SIG-M5 treated with dmso at 0.1 percent for 504 hours (cell line): ENCODE results near the gene DDX6.
"Not testable (repeated sequence)": the region's sequence is repeated elsewhere in the genome, so short reads cannot be mapped to it uniquely, and the experiment has no call there.

Experiments used
- DNase-seq: peaks from one replicate; lab custom pipeline; 2025; ENCODE audit not compliant: unreplicated experiment; lab: John Stamatoyannopoulos, UW

The DDX6 gene

DNA sequence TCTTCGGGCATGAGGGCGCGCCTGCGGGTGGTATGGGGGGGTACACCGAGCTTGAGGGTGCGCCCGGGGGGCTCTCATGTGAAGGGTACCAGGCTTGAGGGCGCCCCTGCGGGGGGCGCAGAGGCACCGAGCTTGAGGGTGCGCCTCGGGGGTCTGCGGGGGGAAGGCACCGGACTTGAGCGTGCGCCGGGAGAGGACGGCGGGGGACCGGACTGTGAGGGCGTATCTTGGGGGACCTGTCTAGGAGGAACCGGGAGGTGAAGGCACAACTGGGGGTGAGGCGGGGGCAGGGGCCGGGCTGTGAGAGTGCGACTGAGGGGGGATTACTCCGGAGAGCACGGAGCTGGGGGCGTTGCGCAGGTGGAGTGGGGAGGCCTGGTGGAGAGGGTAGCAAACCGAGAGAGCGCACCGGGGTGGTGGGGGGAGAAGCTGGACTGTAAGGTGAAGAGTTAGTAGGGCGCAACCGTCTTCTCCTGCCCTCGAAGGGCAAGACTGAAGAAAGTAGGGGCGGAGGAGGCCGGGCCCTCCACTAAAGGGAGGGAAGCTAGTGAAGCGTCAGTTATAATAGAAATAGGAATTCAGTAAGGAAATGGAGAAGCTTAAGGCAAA lies 1.1 kb upstream of the DDX6 start:
- peak; percentile 40 for DNase-seq

DNA sequence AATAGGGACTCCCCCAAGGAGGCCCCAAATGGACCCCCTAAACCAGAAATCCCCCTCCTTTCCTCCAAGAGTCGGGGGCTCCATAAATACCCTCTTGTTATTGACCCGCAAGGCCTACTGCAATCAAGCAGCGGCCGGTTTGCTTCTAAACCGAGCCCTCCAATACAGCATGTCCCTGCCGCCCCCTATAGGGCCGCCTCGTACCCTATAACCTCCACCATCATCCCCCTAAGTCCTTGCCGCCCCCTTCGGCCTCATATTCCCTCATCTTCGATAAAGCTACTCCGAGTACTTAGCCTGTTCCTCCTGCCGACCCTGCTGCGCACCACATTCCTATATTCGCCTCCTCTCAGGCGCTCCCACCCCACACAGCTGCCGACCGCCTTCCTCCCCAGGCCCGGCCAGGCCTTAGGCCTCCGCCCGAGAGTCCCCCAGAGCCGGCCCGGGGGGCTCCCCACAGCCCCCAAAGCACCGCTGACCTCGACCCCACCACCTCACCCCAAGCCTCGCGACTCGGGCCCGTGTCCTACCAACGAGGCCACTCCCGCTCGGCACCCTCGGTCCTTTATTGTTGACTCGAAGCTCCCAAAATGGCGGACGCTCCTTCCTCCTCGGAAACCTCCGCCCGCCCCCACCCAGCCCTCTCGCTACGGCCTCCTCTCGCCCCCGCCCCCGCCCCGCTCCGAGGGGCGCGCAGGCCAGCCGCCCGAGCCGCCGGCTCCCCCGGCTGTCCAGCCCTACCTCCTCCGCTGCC lies 430 bp downstream of the DDX6 start:
- DNase-seq = peak; percentile 74

DNA sequence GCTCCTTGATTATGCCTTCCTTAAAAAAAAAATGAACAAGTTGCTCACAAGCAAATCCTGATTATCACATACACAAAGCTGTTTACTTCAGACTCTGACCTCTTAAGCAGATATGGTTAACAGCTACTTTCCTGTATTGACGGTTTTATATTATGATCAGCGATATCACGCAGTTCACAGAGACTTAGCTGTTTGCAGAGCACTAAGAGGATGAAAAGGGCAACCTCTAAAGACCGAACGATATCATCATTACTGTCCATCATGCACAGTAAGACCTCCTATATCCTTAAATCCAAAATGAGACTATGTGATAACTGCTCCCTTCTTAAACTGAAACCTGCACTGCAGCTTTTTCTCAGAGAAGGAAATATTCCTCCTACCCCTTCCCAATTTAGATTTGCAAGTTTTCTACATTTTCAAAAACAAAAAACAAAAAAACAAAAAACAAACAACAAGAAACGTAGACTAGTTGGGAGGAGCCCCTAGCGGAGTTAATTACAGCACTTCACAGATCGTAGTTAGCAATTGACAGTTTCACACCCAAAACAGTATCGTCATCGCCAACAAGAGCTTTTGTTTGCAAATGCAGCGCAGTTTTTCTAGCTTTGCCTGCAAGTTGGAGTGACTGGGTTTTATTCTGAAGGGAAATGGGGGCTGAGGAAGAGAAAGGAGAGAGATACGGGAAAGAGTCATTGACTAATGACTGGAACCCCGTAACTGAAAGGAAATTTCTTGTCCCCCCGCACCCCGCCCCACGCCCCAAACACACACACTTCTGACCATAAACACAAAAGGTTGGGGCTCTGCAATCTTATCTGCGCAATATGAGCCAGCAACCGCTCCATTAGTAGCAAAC lies 1.2 kb downstream of the DDX6 start:
- peak; percentile 41 for DNase-seq

DNA sequence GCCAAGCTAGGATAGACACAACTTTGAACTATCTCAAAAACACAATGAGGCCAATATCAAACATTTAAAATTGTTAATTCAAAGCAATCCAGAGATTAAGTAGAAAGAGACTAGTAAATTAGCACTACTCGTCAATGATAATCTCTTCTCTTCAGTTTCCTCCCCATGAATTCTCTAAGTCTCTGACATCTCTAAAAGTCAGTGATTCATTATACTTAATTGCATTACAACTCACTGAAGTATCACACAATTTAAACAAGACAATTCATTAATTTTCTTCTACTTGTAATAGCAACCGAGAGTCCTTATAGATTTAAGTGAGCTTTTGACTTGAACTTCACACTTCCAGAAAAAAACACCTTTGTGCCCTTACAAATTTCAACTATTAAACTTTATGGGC lies 4.3 kb downstream of the DDX6 start:
- DNase-seq = no peak

DNA sequence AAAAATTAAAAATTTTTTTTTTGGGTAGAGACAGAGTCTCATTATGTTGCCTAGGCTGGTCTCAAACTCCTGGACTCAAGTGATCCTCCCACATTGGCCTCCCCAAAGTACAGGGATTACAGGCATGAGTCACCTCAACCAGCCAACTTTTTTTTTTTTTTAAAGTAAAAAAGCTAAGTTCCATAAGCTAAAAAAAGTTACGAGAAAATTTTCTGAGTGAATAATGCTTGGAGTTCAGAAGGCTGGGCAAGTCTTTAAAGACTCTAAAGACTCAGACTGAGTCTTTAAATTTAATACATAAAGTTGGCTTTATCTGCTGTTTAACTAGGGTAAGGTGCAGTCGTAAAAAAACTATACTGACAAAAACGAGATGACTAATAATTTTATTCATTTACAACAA lies 5.6 kb downstream of the DDX6 start:
- DNase-seq = no peak

DNA sequence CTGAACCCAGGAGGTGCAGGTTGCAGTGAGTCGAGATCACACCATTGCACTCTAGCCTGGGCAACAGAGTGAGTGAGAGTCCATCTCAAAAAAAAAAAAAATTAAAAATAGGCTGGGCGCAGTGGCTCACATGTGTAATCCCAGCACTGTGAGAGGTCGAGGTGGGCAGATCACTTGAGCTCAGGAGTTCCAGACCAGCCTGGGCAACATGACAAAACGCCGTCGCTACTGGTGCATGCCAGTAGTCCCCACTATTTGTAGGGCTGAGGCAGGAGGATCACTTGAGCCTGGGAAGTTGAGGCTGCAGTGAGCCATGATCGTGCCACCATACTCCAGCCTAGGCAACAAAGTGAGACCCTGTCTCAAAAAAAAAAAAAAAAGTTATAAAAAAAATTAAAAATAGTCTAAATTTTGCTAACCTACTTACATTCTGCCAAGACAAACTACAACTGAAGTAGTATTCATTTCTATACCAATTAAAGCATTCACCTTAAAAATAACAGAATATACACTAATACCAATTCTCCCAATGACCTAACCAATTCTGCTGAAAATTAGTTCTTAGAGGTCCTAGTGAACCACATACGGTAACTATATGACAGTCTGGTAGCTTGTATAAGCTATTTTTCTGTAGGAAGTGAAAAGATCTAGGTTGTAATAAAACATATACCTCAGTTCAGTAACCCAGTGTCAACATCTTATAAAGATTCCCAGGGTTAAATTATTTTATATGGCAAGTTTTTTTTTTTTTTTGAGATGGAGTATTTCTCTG lies 7.1 kb downstream of the DDX6 start:
- no peak for DNase-seq

DNA sequence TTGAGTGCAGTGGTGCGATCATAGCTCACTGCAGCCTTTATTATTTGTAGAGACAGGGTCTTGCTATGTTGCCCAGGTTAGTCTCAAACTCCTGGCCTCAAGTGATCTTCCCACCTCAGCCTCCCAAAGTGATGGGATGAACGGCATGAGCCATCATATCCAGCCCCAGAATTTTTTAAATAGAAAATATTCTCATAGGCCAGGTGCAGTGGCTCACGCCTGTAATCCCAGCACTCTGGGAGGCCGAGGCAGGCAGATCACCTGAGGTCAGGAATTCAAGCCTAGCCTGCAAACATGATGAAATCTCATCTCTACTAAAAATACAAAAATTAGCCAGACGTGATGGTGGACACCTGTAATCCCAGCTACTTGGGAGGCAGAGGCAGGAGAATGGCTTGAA lies 7.6 kb downstream of the DDX6 start:
- DNase-seq = not testable (repeated sequence)

DNA sequence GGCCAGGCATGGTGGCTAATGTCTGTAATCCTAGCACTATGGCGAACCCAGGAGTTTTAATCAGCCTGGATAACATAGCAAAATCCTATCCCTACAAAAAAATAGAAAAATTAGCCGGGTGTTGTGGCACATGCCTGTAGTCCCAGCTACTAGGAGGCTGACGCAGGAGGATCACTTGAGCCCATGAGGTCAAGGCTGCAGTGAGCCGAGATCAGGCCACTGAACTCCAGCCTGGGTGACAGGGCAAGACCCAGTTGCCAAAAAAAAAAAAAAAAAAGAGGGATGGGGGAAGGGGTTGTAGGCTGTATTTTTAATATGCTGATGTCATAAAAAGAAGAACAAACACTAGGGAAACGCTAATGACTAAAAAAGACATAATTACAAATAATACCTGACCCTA lies 12.1 kb downstream of the DDX6 start:
- DNase-seq = no peak

DNA sequence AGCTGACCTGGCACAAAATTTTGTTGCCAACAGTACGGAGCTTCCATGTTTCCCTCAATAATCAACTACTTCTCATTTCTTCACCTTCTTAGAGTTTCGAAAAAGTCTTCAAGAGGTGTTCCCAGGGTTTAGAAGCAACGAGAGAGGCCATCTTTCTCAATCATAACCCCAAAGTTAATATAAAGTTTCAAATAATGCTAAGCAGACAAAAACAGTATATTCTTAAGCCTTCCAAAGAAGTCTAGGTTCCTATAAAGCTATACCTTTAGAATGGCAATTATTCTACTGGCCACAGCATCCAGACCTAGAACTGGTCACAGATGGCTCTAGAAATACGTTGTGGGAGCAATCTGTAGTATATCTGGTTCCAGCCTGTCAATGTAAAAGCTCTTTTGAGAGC lies 16.9 kb downstream of the DDX6 start:
- no peak for DNase-seq

DNA sequence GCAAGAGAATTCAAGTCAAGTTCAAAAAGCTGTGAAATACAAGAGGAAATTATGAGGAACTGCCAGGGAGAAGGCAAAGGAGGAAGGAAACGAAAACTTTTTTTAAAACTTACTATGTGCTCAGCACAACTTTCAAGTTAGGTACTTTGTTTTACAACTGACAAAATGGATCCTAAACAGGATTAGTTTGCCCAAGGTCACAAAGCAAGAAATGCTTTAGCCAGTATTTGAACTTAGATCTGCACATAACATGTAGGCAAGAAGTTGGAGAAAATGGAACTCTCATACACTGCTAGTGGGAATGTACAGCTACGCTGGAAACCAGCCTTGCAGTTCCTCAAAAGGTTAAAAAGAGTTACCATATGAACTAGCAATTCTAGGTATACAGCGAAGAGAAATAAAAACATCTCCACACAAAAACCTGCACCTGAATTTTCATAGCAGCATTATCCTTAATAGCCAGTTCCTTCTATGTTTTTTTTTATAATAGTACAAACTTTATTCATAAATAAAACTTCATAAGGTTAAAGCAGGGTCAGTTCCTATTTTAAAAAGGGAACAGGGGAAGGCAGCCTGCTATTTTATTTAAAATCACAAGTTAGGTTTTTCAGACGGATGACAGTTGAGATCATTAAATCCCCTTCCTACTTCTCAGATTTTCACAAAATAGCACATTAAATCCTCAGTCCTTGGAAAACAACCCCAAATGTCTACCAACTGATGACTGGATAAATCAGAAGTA lies 19.2 kb downstream of the DDX6 start:
- peak; percentile 62 for DNase-seq

DNA sequence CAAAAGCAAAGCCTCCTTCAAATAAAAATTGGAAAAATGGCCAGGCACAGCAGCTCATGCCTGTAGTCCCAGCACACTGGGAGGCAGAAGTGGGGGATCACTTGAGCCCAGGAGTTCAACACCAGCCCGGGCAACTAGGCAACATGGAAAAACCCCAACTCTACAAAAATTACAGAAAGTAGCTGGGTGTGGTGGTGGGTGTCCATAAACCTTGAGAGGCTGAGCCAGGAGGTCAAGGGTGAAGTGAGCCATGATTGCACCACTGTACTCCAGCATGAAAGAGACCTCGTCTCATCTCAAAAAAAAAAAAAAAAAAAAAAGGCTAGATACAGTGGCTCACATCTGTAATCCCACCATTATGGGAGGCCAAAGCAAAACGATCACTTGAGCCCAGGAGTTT lies 22.3 kb downstream of the DDX6 start:
- DNase-seq = no peak

DNA sequence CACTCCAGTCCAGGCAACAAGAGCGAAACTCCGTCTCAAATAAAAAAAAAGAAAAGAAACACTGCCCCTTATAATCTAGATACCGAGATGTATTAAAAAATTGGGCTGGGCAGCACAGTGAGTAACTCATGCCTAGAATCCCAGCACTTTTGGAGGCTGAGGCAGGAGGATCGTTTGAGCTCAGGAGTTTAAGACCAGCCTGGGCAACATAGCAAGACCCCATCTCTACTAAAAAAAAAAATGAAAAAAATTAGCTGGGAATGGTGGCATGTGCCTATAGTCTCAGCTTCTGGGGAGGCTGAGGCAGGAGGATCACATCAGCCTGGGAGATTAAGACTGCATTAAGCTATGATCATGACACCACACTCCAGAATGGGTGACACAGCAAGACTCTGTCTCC lies 24.9 kb downstream of the DDX6 start:
- no peak for DNase-seq

DNA sequence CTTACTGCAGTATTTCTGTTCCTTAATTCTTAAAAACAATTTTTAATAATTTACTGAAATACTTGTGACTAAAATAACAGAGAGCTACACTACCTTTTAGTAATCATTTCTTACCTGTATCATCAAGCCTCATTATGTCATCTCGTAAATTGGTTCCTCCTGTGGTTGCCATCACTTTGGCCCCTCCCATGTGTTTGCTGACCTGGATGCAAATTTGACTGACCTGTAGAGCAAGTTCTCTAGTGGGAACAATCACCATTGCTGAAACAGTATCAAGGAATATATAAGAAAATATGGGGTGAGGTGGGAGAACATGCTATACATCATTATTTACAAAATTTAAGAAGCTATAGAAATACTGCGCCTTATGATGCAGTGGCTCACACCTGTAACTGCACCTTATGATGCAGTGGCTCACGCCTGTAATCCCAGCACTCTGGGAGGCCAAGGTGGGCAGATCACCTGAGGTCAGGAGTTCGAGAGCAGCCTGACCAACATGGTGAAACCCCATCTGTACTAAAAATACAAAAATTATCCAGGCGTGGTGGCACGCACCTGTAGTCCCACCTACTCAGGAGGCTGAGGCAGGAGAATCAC lies 25.8 kb downstream of the DDX6 start:
- not testable (repeated sequence) for DNase-seq

DNA sequence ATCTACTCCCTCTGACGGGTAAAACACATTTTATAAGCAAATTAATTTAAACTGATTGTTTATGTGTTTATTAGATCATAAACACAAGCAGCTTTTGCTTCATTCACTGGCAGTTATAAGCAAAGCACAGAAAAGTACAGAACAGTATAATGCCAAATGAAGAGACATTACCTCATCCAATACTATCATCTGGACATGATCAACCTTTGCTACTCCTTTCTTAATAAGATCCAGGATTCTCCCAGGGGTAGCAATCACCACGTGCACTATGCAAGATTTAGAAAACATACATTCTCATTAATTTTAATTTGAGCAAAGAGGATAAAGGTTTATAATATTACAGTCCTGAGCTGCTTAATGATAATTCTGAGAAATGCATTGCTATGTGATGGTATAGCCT lies 27.9 kb downstream of the DDX6 start:
- DNase-seq = no peak

DNA sequence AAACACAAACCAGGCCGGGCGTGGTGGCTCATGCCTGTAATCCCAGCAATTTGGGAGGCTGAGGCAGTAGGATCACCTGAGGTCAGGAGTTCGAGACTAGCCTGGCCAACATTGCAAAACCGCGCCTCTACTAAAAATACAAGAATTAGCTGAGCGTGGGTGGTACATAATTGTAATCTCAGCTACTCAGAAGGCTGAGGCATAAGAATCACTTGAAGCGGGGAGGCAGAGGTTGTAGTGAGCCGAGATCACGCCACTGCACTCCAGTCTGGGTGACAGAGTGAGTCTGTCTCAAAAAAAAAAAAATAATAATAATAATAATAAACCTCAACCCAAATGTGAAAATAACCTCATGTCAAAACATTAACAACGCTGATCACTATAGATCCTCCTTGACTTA lies 29.0 kb downstream of the DDX6 start:
- not testable (repeated sequence) for DNase-seq

DNA sequence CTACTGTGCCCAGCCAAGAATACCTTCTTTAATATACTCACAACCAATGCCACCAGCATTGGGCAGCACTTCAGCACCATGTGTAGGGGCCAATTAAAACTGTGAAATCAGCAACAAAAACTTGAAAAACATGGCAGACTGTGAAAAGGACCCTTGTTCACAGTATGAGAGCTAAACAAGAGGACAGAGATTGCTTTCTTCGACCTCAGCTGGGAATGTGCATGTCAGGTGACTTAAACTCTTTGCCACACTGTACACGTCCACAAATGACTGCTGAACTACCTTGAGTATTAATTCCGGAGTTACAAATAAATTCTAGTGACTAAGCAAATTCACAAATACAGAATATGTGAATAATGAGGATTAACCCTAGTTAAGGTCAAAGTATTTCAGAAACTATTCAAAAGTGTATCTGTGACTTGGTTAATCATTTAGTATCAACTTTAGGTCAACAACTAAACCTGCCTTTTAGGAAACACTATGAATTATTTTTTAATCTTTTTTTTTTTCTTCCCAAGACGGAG lies 33.0 kb downstream of the DDX6 start:
- no peak for DNase-seq

DNA sequence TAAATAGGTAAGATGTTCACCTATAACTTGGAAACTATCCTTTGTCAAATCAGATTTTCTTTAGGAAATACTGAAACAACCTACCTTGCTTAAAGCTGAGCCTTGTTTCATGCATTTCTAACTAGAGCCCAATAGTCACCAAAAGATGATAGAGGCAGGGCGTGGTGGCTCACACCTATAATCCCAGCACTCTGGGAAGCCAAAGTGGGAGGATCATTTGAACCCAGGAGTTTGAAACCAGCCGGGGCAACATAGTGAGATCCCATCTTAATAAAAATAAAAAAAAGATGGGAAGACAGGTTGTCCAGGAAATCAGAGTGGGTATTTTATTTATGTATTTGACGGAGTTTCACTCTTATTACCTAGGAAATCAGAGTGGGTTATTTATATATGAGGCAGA lies 38.3 kb downstream of the DDX6 start:
- DNase-seq = no peak

DNA sequence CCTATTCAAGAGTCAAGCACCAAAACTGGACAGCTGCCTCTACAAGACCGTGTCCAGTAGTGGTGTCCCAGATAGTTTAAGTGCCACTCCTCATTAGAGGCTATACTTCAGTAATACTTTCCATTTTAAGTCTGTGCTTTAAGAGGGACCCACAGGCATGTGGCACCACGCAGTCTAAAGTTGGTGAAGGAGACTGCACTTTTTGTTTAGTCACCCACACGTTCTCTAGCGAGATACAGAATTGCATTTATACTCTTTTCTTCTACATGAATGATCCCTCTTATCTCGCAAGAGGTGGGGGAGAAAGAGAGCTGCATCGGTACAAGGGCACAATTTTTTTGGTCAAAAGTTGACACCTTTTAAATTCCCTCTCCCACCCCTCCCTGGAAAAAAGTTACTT lies 41.5 kb downstream of the DDX6 start:
- DNase-seq = no peak

DNA sequence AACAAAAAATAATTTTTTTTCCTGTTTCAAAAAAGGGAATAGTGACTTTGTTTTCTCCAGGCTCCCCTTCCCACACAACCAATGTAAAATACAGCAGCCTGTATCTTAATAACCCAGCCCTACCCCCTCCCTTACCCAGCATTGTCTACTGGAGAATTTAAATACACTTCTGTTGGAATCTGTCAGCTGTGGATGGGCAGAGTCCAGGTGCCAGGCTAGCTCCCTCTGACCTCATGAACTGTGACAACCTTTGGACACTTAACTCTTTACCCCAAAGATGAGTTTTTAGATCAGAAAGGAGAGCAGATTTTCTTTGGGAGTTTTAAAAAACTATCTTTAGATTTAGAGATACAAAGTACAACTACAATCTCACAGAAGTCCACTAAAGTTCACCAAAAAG lies 42.9 kb downstream of the DDX6 start:
- DNase-seq = no peak

DNA sequence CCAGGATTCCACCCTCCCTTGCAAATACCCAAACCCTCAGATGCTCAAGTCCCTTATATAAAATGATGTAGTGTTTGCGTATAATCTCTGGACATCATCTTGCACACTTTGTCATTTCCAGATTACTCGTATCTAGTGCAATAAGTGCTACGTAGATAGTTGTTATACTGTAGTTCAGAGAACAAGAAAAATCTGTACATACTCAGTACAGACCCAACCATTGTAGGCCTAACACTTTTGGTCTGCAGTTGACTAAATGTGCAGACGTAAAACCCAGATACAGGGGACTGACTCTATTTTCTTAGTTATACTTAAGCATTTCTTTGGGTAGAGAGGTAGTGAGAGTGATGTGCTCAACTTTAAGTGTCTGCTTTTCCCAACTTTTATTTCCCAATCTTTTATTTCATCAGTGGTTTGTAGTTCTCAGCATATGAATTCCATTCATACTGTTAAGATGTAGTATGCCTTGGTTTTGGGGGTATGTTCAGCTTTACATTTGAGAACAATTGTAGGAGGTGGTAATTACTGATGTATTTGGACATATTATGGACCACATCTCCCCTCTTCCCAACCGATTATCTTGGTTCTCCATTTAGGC lies 43.9 kb downstream of the DDX6 start:
- DNase-seq = no peak
